ENCODE data around the gene GPC1. TPM values are rescaled to one million over a fixed set of nuclear protein-coding genes. Genes with fewer than 3 reads are reported as not detected.

GPC1 gene
- total and polyA plus RNA-seq, 2 donors (not counting 1 experiment from before 2014, with no cell fraction given), result 1.2 to 3.3 TPM

- TF ChIP-seq CTCF (IDR thresholded peaks at IDR 0.05) (no peak), EZH2 (IDR thresholded peaks at IDR 0.05; ENCODE audit: borderline replicate concordance, insufficient read depth, low read depth, low read length, poor library complexity, severe bottlenecking) (no peak)
- Histone ChIP-seq H3K4me2 (replicated peaks; ENCODE audit: low read depth, low read length, poor library complexity, severe bottlenecking) (no peak overlapping the region), H3K9me3 (ENCODE audit: control extremely low read depth in 1 of 3, control insufficient read depth in 2 of 3, insufficient read depth in 1 of 3, low read length in 2 of 3) (no peaks in the 10 kb centered on the region), H3K27ac (ENCODE audit: low read length in 2 of 2) (no peak overlapping the region), H3K79me2 (ENCODE audit: control insufficient read depth, insufficient read depth, low read length) (no peaks in the 10 kb centered on the region), H3K27me3 (replicated peaks in 1 of 4; ENCODE audit: control extremely low read depth in 1 of 4, control insufficient read depth in 3 of 4, insufficient read depth in 4 of 4, low read length in 3 of 4) (no peaks in the 10 kb centered on the region), H3K9ac (ENCODE audit: low read length) (no peak overlapping the region), H3K36me3 (replicated peaks in 1 of 2; ENCODE audit: control extremely low read depth in 1 of 2, control insufficient read depth in 1 of 2, extremely low read depth in 1 of 2, insufficient read depth in 2 of 2, low read length in 1 of 2) (peaks cover 0 to 4% of the 10 kb centered on the region in 2 experiments), H3K4me1 (ENCODE audit: control insufficient read depth in 2 of 2, insufficient read depth in 2 of 2, low read length in 2 of 2) (no peaks in the 10 kb centered on the region), H4K20me1 (ENCODE audit: control insufficient read depth, insufficient read depth, low read length, poor library complexity, severe bottlenecking) (no peaks in the 10 kb centered on the region), H3K4me3 (ENCODE audit: control extremely low read depth in 1 of 5, extremely low read depth in 1 of 5, insufficient read depth in 1 of 5, low read depth in 2 of 5, low read length in 4 of 5) (no peak overlapping the region), H2AFZ (ENCODE audit: insufficient read depth, low read depth, low read length, poor library complexity, severe bottlenecking) (no peak overlapping the region)
- CTCF ChIA-PET, result no interaction called here
- no peak overlapping the region for H3K4me3 Mint-ChIP-seq
- intact Hi-C loops (cut with micrococcal nuclease), result no loop called here
- ATAC-seq (ENCODE audit: low read depth), result no peak
- no peaks in the 10 kb centered on the region for H3K4me1 Mint-ChIP-seq
- no peaks in the 10 kb centered on the region for H3K9me3 Mint-ChIP-seq (ENCODE audit: insufficient read depth)
- H3K27me3 Mint-ChIP-seq, result no peaks in the 10 kb centered on the region
- POLR2A ChIA-PET, result no interaction called here
- no peak for DNase-seq
- 94% methylated on average over 14 of the region's 14 CpGs for WGBS (ENCODE audit: insufficient coverage)
- no peak overlapping the region for H3K27ac Mint-ChIP-seq
Measured at GRCh38 chr2:240505910-240506309, 70.4 kb downstream of the GPC1 start.

- intact Hi-C loops (cut with micrococcal nuclease), result no loop called here
- Histone ChIP-seq H3K36me3 (replicated peaks in 1 of 2; ENCODE audit: control extremely low read depth in 1 of 2, control insufficient read depth in 1 of 2, extremely low read depth in 1 of 2, insufficient read depth in 2 of 2, low read length in 1 of 2) (peaks cover 0 to 4% of the 10 kb centered on the region in 2 experiments), H3K27ac (ENCODE audit: low read length in 2 of 2) (no peak overlapping the region), H3K9ac (ENCODE audit: low read length) (no peak overlapping the region), H3K79me2 (ENCODE audit: control insufficient read depth, insufficient read depth, low read length) (no peaks in the 10 kb centered on the region), H3K9me3 (ENCODE audit: control extremely low read depth in 1 of 3, control insufficient read depth in 2 of 3, insufficient read depth in 1 of 3, low read length in 2 of 3) (no peaks in the 10 kb centered on the region), H3K27me3 (replicated peaks in 1 of 4; ENCODE audit: control extremely low read depth in 1 of 4, control insufficient read depth in 3 of 4, insufficient read depth in 4 of 4, low read length in 3 of 4) (no peaks in the 10 kb centered on the region), H4K20me1 (ENCODE audit: control insufficient read depth, insufficient read depth, low read length, poor library complexity, severe bottlenecking) (no peaks in the 10 kb centered on the region), H2AFZ (ENCODE audit: insufficient read depth, low read depth, low read length, poor library complexity, severe bottlenecking) (no peak overlapping the region), H3K4me3 (ENCODE audit: control extremely low read depth in 1 of 5, extremely low read depth in 1 of 5, insufficient read depth in 1 of 5, low read depth in 2 of 5, low read length in 4 of 5) (no peak overlapping the region), H3K4me1 (ENCODE audit: control insufficient read depth in 2 of 2, insufficient read depth in 2 of 2, low read length in 2 of 2) (no peaks in the 10 kb centered on the region), H3K4me2 (replicated peaks; ENCODE audit: low read depth, low read length, poor library complexity, severe bottlenecking) (no peak overlapping the region)
- H3K27me3 Mint-ChIP-seq, result no peaks in the 10 kb centered on the region
- no peak for DNase-seq
- no peak overlapping the region for H3K27ac Mint-ChIP-seq
- ChIA-PET POLR2A (no interaction called here), CTCF (interaction anchor here (0.6 kb wide), 1 partner anchor 103 kb away, joined by 3 read pairs; no protein-coding TSS in a partner anchor)
- WGBS (ENCODE audit: insufficient coverage), result 84% methylated on average over 14 of the region's 17 CpGs
- H3K9me3 Mint-ChIP-seq (ENCODE audit: insufficient read depth), result no peaks in the 10 kb centered on the region
- H3K4me1 Mint-ChIP-seq, result no peaks in the 10 kb centered on the region
- TF ChIP-seq CTCF (IDR thresholded peaks at IDR 0.05) (no peak), EZH2 (IDR thresholded peaks at IDR 0.05; ENCODE audit: borderline replicate concordance, insufficient read depth, low read depth, low read length, poor library complexity, severe bottlenecking) (no peak)
- no peak for ATAC-seq (ENCODE audit: low read depth)
- no peak overlapping the region for H3K4me3 Mint-ChIP-seq
Measured at GRCh38 chr2:240506406-240507059, 71.1 kb downstream of the GPC1 start.
